Pulmonary artery endothelial cell (primary cell): ENCODE data around the gene PDZD2. TPM values are rescaled to one million over a fixed set of nuclear protein-coding genes. Genes with fewer than 3 reads are reported as not detected.
"Not testable (repeated sequence)": the region's sequence is repeated elsewhere in the genome, so short reads cannot be mapped to it uniquely, and the experiment has no call there.

Experiments
- DNase-seq: peaks from one replicate; pipeline ENCODE4 v3.0.0-alpha.2; 2011; ENCODE audit warnings: low read depth, low spot score
- total RNA-seq: library from RNA; depleted of rRNA; stranded (reverse); fragments of >200 nt; gene quantifications from 2 replicates; pipeline ENCODE4 v1.2.3, GENCODE V29; 2014

PDZD2 gene
- total RNA-seq, 1 donor from 2014 or later: 1.6 TPM

GRCh38 chr5:31768046-31768445 is 129.1 kb downstream of the PDZD2 start:
- DNase-seq: no peak

- DNase-seq: no peak
Measured at GRCh38 chr5:31768784-31769183, 129.9 kb downstream of the PDZD2 start.

GRCh38 chr5:31769530-31769929 is 130.6 kb downstream of the PDZD2 start:
- no peak for DNase-seq

GRCh38 chr5:31770132-31770720 is 131.3 kb downstream of the PDZD2 start:
- DNase-seq: no peak

GRCh38 chr5:31770998-31771397 is 132.1 kb downstream of the PDZD2 start:
- no peak for DNase-seq

- DNase-seq: no peak
Measured at GRCh38 chr5:31771500-31771899, 132.6 kb downstream of the PDZD2 start.

- DNase-seq: not testable (repeated sequence)
Measured at GRCh38 chr5:31776294-31776693, 137.4 kb downstream of the PDZD2 start.

- no peak for DNase-seq
Measured at GRCh38 chr5:31776976-31777651, 138.2 kb downstream of the PDZD2 start.

GRCh38 chr5:31781772-31782171 is 142.8 kb downstream of the PDZD2 start:
- no peak for DNase-seq

GRCh38 chr5:31783086-31783645 is 144.2 kb downstream of the PDZD2 start:
- no peak for DNase-seq

- DNase-seq: no peak
Measured at GRCh38 chr5:31783731-31784130, 144.8 kb downstream of the PDZD2 start.

- DNase-seq: no peak
Measured at GRCh38 chr5:31786090-31786631, 147.2 kb downstream of the PDZD2 start.

GRCh38 chr5:31794009-31794408 is 155.1 kb downstream of the PDZD2 start:
- no peak for DNase-seq

- DNase-seq: no peak
Measured at GRCh38 chr5:31798168-31798567, 159.2 kb downstream of the PDZD2 start.

- DNase-seq: no peak
Measured at GRCh38 chr5:31800351-31800750, 161.4 kb downstream of the PDZD2 start.

GRCh38 chr5:31805785-31806400 is 167.0 kb downstream of the PDZD2 start:
- DNase-seq: no peak

GRCh38 chr5:31806561-31806960 is 167.6 kb downstream of the PDZD2 start:
- no peak for DNase-seq

GRCh38 chr5:31807789-31808540 is 169.0 kb downstream of the PDZD2 start:
- DNase-seq: no peak

- peak; percentile 7 for DNase-seq
Measured at GRCh38 chr5:31809050-31809870, 170.3 kb downstream of the PDZD2 start.

- peak; percentile 11 for DNase-seq
Measured at GRCh38 chr5:31811210-31811609, 172.3 kb downstream of the PDZD2 start.

GRCh38 chr5:31815376-31815775 is 176.4 kb downstream of the PDZD2 start:
- no peak for DNase-seq
